ENCODE data around the gene ENAH. TPM values are rescaled to one million over a fixed set of nuclear protein-coding genes. Genes with fewer than 3 reads are reported as not detected.

ENAH gene
- total RNA-seq, 4 donors from 2014 or later = 18.7 to 60.7 (median 30.5) TPM

GRCh38 chr1:225688345-225688744 is 35.4 kb upstream of the ENAH start:
- ATAC-seq (ENCODE audit: low FRiP score) = no peak
- no peak for DNase-seq (ENCODE audit: low spot score)
- TF ChIP-seq CTCF (IDR thresholded peaks at IDR 0.05) = no peak

DNA sequence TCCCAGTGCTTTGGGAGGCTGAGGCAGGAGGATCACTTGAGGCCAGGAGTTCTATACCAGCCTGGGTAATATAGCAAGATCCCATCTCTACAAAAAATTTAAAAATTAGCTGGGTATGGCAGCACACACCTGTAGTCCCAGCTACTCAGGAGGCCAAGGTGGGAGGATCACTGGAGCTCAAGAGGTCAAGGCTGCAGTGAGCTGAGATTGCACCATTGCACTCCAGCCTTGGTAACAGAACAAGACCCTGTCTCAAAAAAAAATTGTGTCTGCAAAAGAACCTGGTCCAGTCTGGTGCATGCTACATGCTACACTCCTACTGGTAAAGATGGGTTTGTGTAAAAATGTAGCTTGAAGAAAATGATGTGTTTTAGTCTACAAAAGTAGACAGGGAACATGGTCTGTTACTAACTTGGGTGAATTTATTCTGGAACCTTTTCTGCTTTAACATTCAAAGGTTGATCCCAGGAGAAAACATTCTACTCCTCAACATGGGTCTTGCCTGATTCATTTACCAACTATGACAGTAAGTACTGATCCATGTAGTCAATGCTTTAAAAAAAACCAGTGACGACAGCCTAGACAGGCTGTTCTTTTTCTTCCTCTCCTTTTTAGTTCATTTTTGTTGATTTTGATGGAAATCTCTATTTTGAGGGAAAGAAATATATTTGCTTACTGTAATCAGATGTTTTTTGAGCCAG is 32.7 kb upstream of the ENAH start:
- DNase-seq (ENCODE audit: low spot score) (no peak), ATAC-seq (ENCODE audit: low FRiP score) (no peak)
- TF ChIP-seq CTCF (IDR thresholded peaks at IDR 0.05) = no peak

DNA sequence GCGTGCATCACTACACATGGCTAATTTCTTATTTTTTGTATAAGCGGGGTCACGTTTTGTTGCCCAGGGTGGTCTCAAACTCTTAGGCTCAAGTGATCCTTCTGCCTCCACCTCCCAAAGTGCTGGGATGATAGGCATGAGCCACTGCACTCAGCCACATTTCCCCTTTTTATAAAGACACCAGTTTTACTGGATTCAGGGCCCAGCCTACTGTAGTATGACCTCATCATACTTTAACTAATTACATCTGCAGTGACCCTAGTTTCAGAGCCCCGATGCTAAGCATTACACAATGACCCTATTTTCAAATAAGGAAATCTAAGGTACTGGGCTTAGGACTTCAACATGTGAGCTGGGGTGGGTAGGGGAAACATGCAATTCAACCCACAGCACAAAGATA is 31.8 kb upstream of the ENAH start:
- ATAC-seq (ENCODE audit: low FRiP score) (no peak), DNase-seq (ENCODE audit: low spot score) (no peak)
- TF ChIP-seq CTCF (IDR thresholded peaks at IDR 0.05) = no peak

DNA sequence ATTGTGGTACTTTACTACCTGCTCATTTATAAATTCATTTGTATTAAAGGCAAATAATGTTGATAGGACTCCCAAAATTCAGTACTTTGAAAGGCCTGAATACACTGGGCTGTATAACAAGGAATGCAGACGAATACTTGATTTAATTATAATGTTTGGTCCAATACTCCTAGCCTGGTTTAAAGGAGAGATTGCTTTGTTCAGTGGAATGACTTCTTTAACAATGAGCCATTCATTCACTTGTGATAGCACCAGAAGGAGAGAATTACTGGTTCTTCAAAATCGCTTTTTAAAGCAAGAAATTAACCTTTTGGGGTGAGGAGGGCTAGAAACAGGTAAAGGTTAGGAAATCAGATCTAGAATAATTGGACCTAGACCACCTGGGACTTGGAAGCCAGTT is 28.3 kb upstream of the ENAH start:
- no peak for TF ChIP-seq CTCF (IDR thresholded peaks at IDR 0.05)
- no peak for ATAC-seq (ENCODE audit: low FRiP score)
- DNase-seq (ENCODE audit: low spot score) = no peak

- ATAC-seq (ENCODE audit: low FRiP score) (no peak), DNase-seq (ENCODE audit: low spot score) (no peak)
- TF ChIP-seq CTCF (IDR thresholded peaks at IDR 0.05) = no peak
Observed at GRCh38 chr1:225678545-225678944, 25.6 kb upstream of the ENAH start.

DNA sequence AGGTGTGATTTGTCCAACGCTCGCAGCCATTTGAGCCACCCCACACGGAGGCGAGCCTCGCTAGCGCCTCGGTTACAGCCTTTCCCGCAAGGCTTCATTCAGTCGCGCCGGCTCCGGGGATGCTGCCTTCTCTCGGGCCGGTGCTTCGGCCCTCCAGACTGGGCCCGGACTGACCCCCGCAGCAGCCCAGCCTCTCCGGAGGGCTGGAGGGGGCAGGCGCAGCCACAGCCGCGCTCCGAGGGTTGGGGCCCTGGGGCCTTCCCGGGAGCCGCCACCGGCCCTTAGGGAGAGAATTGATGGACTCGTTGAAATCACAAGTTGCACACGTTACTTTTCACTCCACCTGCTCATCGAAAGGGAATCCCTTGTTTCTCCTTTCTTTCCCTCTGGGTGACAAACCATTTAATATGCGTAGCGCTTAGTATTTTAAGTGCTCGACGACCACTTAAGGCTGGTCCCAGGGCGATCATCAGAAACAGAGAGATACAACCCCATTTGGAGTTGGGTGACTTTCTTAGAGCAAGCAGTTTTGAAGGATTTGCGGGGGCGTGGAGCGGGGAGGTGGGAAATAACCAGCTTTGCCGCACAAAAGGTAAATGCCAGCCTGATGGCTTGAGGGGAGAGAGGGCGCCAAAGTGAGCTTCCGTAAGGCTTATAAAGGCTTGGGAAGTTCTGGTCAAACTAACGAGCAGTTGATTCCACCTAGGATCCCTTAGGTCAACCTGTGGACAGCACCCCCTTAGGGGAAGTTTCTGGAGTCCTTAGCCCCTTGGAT is 24.6 kb upstream of the ENAH start:
- ATAC-seq (ENCODE audit: low FRiP score) (peak; percentile 37), DNase-seq (ENCODE audit: low spot score) (no peak)
- TF ChIP-seq CTCF (IDR thresholded peaks at IDR 0.05) = no peak

DNA sequence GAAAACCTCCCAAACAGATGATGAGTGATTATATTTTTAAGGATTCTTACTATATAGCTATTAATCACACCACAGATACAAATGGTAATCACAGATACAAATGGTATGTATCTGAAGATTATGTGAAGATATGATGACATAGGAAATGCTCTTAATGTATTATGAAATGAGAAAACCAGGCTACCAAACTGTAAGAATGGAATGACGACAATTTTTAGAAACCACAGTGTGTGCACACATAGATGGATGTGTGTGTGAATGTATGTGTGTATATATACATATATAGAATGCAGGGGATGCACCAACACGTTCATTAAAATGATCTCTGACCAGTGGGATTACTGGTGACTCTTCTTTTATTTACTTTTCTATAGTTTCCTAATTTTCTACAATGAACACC is 21.5 kb upstream of the ENAH start:
- no peak for TF ChIP-seq CTCF (IDR thresholded peaks at IDR 0.05)
- ATAC-seq (ENCODE audit: low FRiP score) = no peak
- DNase-seq (ENCODE audit: low spot score) = no peak
